Measurements from ENCODE around the gene ARHGEF11.

ARHGEF11 gene

DNA sequence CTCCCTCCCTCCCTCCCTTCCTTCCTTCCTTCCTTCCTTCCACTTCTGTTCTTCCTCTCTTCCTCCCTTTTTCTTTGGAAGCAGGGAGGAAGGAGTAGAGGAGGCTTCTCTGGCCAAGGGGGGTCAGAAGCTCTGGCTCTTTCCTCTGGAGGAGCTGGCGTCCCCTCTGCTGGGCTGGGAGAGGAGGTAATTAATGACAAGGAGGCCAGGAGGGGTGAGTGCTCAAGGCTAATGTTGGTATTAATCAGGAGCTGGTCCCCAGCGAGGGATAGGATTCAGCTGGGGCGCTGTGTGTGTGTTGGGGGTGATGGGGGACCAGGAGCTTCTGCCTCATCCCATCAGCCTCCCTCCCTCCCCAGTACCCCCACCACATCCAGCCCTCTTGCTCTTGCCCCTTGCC, 158.2 kb downstream of the ARHGEF11 start:
- TF ChIP-seq EZH2phosphoT487 (IDR thresholded peaks at IDR 0.05; ENCODE audit: borderline replicate concordance, low read length): no peak
- TF ChIP-seq, protein P1, sequence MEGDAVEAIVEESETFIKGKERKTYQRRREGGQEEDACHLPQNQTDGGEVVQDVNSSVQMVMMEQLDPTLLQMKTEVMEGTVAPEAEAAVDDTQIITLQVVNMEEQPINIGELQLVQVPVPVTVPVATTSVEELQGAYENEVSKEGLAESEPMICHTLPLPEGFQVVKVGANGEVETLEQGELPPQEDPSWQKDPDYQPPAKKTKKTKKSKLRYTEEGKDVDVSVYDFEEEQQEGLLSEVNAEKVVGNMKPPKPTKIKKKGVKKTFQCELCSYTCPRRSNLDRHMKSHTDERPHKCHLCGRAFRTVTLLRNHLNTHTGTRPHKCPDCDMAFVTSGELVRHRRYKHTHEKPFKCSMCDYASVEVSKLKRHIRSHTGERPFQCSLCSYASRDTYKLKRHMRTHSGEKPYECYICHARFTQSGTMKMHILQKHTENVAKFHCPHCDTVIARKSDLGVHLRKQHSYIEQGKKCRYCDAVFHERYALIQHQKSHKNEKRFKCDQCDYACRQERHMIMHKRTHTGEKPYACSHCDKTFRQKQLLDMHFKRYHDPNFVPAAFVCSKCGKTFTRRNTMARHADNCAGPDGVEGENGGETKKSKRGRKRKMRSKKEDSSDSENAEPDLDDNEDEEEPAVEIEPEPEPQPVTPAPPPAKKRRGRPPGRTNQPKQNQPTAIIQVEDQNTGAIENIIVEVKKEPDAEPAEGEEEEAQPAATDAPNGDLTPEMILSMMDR (IDR thresholded peaks at IDR 0.05; ENCODE audit: low read depth, low read length, poor library complexity, severe bottlenecking): no peak
- H3K27me3 ChIP-seq (ENCODE audit: control insufficient read depth, low read length): peaks cover 45% of the 10 kb centered on the region
- no peaks in the 10 kb centered on the region for H3K79me2 ChIP-seq (ENCODE audit: control insufficient read depth, low read length)
- H3K9me3 ChIP-seq (ENCODE audit: control insufficient read depth, insufficient read depth, low read length): no peaks in the 10 kb centered on the region
- H3F3A ChIP-seq (ENCODE audit: control insufficient read depth, insufficient read depth): no peaks in the 10 kb centered on the region
- no peaks in the 10 kb centered on the region for H4K20me1 ChIP-seq (ENCODE audit: control insufficient read depth, insufficient read depth, low read depth, low read length)
- H3K4me1 ChIP-seq (ENCODE audit: control insufficient read depth, low read length): 0 out of 2 replicates have a peak, but pooled peaks cover 3% of the 10 kb centered on the region
- no peak overlapping the region for H3K4me3 ChIP-seq (ENCODE audit: low read length)
- no peaks in the 10 kb centered on the region for H3K9me2 ChIP-seq (replicated peaks; ENCODE audit: control insufficient read depth, low read length)
- H3K27ac ChIP-seq (ENCODE audit: low read depth, low read length): no peak overlapping the region
- H3K4me2 ChIP-seq (ENCODE audit: low read length): no peak overlapping the region
- no peaks in the 10 kb centered on the region for H3K36me3 ChIP-seq (ENCODE audit: control insufficient read depth, low read length)

DNA sequence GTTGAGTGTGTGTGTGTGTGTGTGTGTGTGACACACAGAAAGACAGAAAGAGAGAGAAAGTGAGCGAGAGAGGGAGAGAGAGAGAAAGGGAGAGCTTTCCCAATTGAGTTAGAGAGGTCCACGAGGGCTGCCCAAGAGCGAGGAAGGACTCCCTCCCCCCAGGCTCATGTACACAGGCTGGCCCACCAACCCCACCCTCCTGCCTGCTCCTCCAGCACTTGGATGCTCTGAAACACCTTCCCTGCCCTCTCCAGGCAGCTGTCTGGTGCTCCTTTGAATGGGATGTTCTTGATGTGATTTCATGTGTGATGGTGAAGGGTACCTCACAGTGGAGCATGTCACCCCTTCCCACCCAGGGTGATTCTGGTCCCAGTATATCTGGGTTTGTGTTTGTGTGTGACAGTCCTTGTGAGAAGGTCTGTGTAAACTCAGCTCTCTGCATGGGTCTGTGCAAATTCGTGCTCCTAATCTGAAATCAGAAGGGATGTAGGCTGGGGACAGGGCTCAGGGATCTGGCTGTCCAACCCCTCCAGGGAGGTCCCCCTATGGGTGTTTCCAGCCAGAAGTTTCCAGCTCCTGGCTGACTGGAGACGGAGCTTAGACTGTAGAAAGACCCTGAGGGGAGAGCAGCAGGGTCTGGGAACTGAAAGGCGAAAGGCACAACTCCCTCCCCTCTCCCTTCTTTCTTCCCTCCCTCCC, 158.8 kb downstream of the ARHGEF11 start:
- Histone ChIP-seq H3K27me3 (ENCODE audit: control insufficient read depth, low read length) (peaks cover 40% of the 10 kb centered on the region), H3F3A (ENCODE audit: control insufficient read depth, insufficient read depth) (no peaks in the 10 kb centered on the region), H3K27ac (ENCODE audit: low read depth, low read length) (no peak overlapping the region), H3K36me3 (ENCODE audit: control insufficient read depth, low read length) (no peaks in the 10 kb centered on the region), H3K9me3 (ENCODE audit: control insufficient read depth, insufficient read depth, low read length) (no peaks in the 10 kb centered on the region), H3K9me2 (replicated peaks; ENCODE audit: control insufficient read depth, low read length) (no peaks in the 10 kb centered on the region), H3K4me1 (ENCODE audit: control insufficient read depth, low read length) (no peaks in the 10 kb centered on the region), H3K4me3 (ENCODE audit: low read length) (no peak overlapping the region), H3K4me2 (ENCODE audit: low read length) (no peak overlapping the region), H4K20me1 (ENCODE audit: control insufficient read depth, insufficient read depth, low read depth, low read length) (no peaks in the 10 kb centered on the region), H3K79me2 (ENCODE audit: control insufficient read depth, low read length) (no peaks in the 10 kb centered on the region)
- TF ChIP-seq EZH2phosphoT487 (IDR thresholded peaks at IDR 0.05; ENCODE audit: borderline replicate concordance, low read length): no peak
- TF ChIP-seq, protein P1 (IDR thresholded peaks at IDR 0.05; ENCODE audit: low read depth, low read length, poor library complexity, severe bottlenecking): no peak

DNA sequence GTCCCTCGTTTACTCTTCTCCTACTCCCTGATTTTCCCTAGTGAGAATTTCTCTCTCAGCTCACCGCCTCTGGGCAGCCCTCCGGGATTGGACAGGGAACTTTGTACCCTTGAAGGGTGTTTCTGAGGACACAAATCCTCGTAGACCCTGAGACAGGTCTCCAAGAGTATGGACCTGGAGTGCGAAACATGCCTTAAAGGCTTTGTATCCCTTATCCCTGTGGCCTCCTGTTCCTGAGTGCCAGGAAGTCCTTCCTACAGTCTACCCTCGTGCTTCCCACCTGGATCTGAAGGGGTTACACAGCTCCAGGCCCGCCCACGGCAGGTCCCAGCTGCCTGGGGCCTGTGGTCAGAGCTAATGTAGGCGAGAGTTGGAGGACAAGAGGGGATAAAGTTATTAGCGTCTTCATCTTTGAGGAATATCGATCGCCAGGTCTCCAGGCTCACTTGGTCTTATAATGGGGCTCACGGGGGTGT, 159.6 kb downstream of the ARHGEF11 start:
- H3K9me3 ChIP-seq (ENCODE audit: control insufficient read depth, insufficient read depth, low read length): no peaks in the 10 kb centered on the region
- H4K20me1 ChIP-seq (ENCODE audit: control insufficient read depth, insufficient read depth, low read depth, low read length): no peaks in the 10 kb centered on the region
- no peaks in the 10 kb centered on the region for H3K4me1 ChIP-seq (ENCODE audit: control insufficient read depth, low read length)
- H3K79me2 ChIP-seq (ENCODE audit: control insufficient read depth, low read length): no peaks in the 10 kb centered on the region
- peaks cover 32% of the 10 kb centered on the region for H3K27me3 ChIP-seq (ENCODE audit: control insufficient read depth, low read length)
- no peaks in the 10 kb centered on the region for H3F3A ChIP-seq (ENCODE audit: control insufficient read depth, insufficient read depth)
- H3K36me3 ChIP-seq (ENCODE audit: control insufficient read depth, low read length): no peaks in the 10 kb centered on the region
- H3K4me2 ChIP-seq (ENCODE audit: low read length): no peak overlapping the region
- TF ChIP-seq, protein P1 (IDR thresholded peaks at IDR 0.05; ENCODE audit: low read depth, low read length, poor library complexity, severe bottlenecking): no peak
- no peak for TF ChIP-seq EZH2phosphoT487 (IDR thresholded peaks at IDR 0.05; ENCODE audit: borderline replicate concordance, low read length)
- H3K9me2 ChIP-seq (replicated peaks; ENCODE audit: control insufficient read depth, low read length): no peaks in the 10 kb centered on the region
- H3K4me3 ChIP-seq (ENCODE audit: low read length): no peak overlapping the region
- no peak overlapping the region for H3K27ac ChIP-seq (ENCODE audit: low read depth, low read length)

Measured in DOHH2 (cell line).